GM08714 (cell line): ENCODE results near the gene RNASEH1.
A peak's percentile ranks its signal among the peaks of the same experiment; 100 is the strongest.
"Not testable (repeated sequence)": the region's sequence is repeated elsewhere in the genome, so short reads cannot be mapped to it uniquely, and the experiment has no call there.

Experiments used
- H3K4me3 ChIP-seq: fragments of 200-500 bp; sonication (Bioruptor generic); 2 replicates; pipeline ENCODE4 v1.5.1; 2014; ENCODE audit warnings: mild to moderate bottlenecking, low read length, inconsistent platforms
- ZNF274 ChIP-seq: IDR thresholded peaks from 2 replicates; pipeline ENCODE4 v1.6.1; 2012; ENCODE audit warnings: mild to moderate bottlenecking, low read depth, low read length

The RNASEH1 gene

GRCh38 chr2:3581367-3582262 is 23.5 kb upstream of the RNASEH1 start:
- TF ChIP-seq ZNF274 = no peak
- no peak overlapping the region for H3K4me3 ChIP-seq

- TF ChIP-seq ZNF274 = no peak
- H3K4me3 ChIP-seq = no peak overlapping the region
Measured at GRCh38 chr2:3580449-3580848, 22.3 kb upstream of the RNASEH1 start.

DNA sequence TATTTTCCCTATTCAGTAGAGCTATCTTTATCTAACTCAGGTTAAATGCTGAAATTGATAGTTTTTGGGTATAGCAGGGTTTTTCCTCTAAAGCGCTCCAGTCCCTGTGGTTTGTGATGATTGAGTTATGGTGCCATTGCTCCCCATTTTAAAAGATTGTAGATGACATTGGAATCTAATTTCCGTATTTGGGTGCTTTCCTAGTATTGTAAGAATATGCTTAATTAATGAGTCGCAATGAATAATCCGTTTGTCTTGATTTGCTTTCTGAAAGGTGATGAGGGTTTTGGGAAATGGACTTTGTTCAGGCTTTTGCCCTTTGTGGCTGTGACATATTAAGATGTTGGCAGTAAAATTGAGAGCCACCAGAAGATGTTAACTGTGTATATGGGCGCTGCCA is 20.9 kb upstream of the RNASEH1 start:
- H3K4me3 ChIP-seq = no peak overlapping the region; the same call in 1 of the 2 replicates
- no peak for TF ChIP-seq ZNF274

- peak overlapping the region; percentile 95 for H3K4me3 ChIP-seq
Measured at GRCh38 chr2:3576263-3576630, 18.1 kb upstream of the RNASEH1 start.

DNA sequence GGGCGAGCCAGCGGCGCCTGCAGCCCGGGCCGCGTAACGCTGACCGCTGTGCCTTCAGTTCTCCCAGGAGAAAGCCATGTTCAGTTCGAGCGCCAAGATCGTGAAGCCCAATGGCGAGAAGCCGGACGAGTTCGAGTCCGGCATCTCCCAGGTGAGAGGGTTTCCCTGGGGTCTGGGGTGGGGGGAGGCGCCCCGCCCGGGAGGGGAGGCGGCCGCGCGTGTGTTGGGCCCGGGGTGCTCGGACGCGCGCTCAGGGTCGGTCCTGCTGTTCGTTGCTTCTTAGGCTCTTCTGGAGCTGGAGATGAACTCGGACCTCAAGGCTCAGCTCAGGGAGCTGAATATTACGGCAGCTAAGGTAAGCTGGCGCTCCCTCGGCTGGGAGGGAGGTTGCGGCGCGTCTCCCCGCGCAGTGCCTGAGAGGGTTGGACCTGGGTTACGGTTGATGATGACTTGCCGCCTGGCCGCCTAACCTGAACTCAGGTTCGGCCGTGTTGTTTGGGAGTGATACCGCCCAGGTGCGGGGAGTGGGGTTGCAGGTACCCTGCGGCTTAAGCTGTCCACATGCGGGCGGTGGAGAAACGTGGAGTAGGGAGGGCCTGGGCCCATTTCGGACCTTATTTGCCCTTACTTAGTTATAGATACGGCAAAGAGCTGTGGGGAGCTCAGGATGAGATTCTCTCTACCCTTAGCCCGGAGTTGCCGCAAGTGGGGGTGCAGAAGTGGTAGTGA is 17.6 kb upstream of the RNASEH1 start:
- peak overlapping the region; percentile 95 for H3K4me3 ChIP-seq
- no peak for TF ChIP-seq ZNF274

GRCh38 chr2:3574155-3574554 is 16.0 kb upstream of the RNASEH1 start:
- peak overlapping the region; percentile 76; the same call in 1 of the 2 replicates for H3K4me3 ChIP-seq
- no peak for TF ChIP-seq ZNF274

DNA sequence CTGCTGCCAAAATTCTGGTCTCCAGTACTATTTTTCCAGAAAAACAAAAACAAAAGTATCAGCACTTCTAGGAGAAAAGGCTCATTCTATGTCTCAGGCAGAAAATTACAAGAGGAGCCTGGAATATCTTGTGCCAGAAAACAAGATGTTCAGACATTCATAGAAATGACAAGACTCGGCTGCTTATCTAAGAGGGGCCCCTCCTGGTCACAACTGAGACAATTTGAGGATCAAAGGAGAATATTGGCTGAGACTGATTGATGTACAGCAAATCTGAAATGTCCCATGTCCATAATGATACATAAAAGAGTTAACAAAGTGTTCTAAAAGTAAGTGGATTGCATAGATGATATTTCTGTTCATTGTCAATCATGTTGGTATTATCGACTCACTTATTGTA is 14.5 kb upstream of the RNASEH1 start:
- TF ChIP-seq ZNF274 = no peak
- no peak overlapping the region for H3K4me3 ChIP-seq

DNA sequence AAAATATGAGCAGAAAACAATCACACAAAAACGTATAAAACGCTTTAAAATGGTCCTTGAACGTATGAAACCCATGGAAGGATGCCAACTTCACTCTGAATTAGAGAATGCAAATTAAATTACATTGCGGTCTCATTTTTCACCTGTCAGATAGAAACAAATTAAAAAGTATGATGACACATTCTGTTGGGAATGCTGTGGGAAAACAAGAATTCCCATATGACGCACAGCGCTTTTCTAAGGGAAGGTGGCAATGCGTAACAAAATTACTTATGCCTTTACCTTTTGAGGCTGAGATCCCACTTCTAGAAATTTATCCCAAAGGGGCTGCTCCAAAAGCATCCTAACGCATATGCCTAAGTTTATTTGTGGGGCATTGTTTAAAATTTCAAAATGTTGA is 13.2 kb upstream of the RNASEH1 start:
- TF ChIP-seq ZNF274 = no peak
- H3K4me3 ChIP-seq = no peak overlapping the region

GRCh38 chr2:3569656-3570055 is 11.5 kb upstream of the RNASEH1 start:
- not testable (repeated sequence) for H3K4me3 ChIP-seq

- TF ChIP-seq ZNF274 = no peak
- no peak overlapping the region for H3K4me3 ChIP-seq
Measured at GRCh38 chr2:3566806-3567205, 8.7 kb upstream of the RNASEH1 start.

- no peak for TF ChIP-seq ZNF274
- no peak overlapping the region for H3K4me3 ChIP-seq
Measured at GRCh38 chr2:3565117-3565516, 7.0 kb upstream of the RNASEH1 start.

GRCh38 chr2:3563521-3563976 is 5.4 kb upstream of the RNASEH1 start:
- no peak for TF ChIP-seq ZNF274
- peak overlapping the region; percentile 23; the same call in 1 of the 2 replicates for H3K4me3 ChIP-seq

GRCh38 chr2:3557639-3558204 is 411 bp downstream of the RNASEH1 start:
- peak overlapping the region; percentile 99 for H3K4me3 ChIP-seq
- no peak for TF ChIP-seq ZNF274

GRCh38 chr2:3553946-3554345 is 4.2 kb downstream of the RNASEH1 start:
- TF ChIP-seq ZNF274 = no peak
- no peak overlapping the region for H3K4me3 ChIP-seq

GRCh38 chr2:3547915-3548314 is 10.2 kb downstream of the RNASEH1 start:
- H3K4me3 ChIP-seq = no peak overlapping the region
- TF ChIP-seq ZNF274 = no peak
